Caco-2 (cell line): ENCODE results near the gene MAP2K5. TPM values are rescaled to one million over a fixed set of nuclear protein-coding genes. Genes with fewer than 3 reads are reported as not detected.

ENCODE experiments used
- BruUV-seq: library from RNA; stranded (reverse); fragments of 400-500 nt; replicated peaks from 2 replicates; lab custom pipeline; 2021; lab: Mats Ljungman, UMichigan
- CTCF ChIA-PET: fragments of 300-600 bp; sonication (Branson Sonifier 250); formaldehyde crosslinking; loops from one replicate; lab custom pipeline; 2022; ENCODE audit warnings: antibody characterized with exemption; lab: Charles Lee
- POLR2A ChIA-PET: fragments of 300-600 bp; sonication (Branson Sonifier 250); formaldehyde crosslinking; loops from one replicate; lab custom pipeline; 2022; ENCODE audit warnings: antibody characterized with exemption; lab: Charles Lee
- DNase-seq, 2 experiments: peaks; one replicate each; pipeline versions ENCODE4 v3.0.0 to v3.0.0-alpha.2; 2020 to 2022
- H3K27me3 ChIP-seq: replicated peaks from 2 replicates; pipeline ENCODE4 v1.6.0; 2011; ENCODE audit warnings: low read length; ENCODE audit not compliant: control insufficient read depth, insufficient read depth
- H3K36me3 ChIP-seq: 2 replicates; pipeline ENCODE4 v1.5.1; 2011; ENCODE audit warnings: low read length; ENCODE audit not compliant: control insufficient read depth, insufficient read depth
- H3K4me1 ChIP-seq: fragments of 250-450 bp; sonication (Bioruptor Pico); 2 replicates; pipeline ENCODE4 v1.5.1; 2020; ENCODE audit warnings: mild to moderate bottlenecking
- H3K4me3 ChIP-seq: 2 replicates; pipeline ENCODE4 v1.5.1; 2011; ENCODE audit warnings: low read depth, mild to moderate bottlenecking, control low read depth, low read length
- H3K9me3 ChIP-seq: fragments of 250-450 bp; sonication (Bioruptor Pico); 2 replicates; pipeline ENCODE4 v1.5.1; 2020; ENCODE audit warnings: mild to moderate bottlenecking, moderate library complexity
- H3K27ac Mint-ChIP-seq: one replicate; pipeline ENCODE4 v1.8.0; 2022; ENCODE audit warnings: mixed read lengths; ENCODE audit not compliant: unreplicated experiment
- H3K27me3 Mint-ChIP-seq: one replicate; pipeline ENCODE4 v1.8.0; 2022; ENCODE audit warnings: mixed read lengths; ENCODE audit not compliant: insufficient read depth, unreplicated experiment
- H3K36me3 Mint-ChIP-seq: one replicate; pipeline ENCODE4 v1.8.0; 2022; ENCODE audit warnings: mild to moderate bottlenecking, mixed read lengths; ENCODE audit not compliant: insufficient read depth, unreplicated experiment
- H3K4me1 Mint-ChIP-seq: one replicate; pipeline ENCODE4 v1.8.0; 2022; ENCODE audit warnings: low read depth, mixed read lengths; ENCODE audit not compliant: unreplicated experiment
- H3K4me3 Mint-ChIP-seq: one replicate; pipeline ENCODE4 v1.8.0; 2022; ENCODE audit warnings: mild to moderate bottlenecking, moderate library complexity, mixed read lengths; ENCODE audit not compliant: unreplicated experiment
- H3K9me3 Mint-ChIP-seq: one replicate; pipeline ENCODE4 v1.8.0; 2022; ENCODE audit warnings: mixed read lengths; ENCODE audit not compliant: unreplicated experiment
- CTCF ChIP-seq, 2 experiments: fragments of 200-600 bp in 1 of 2; IDR thresholded peaks; 1 replicate in 1 of 2; 2 replicates in 1 of 2; pipeline versions ENCODE4 v1.5.1 to v1.8.0; 2011 to 2022; ENCODE audit warnings: antibody characterized with exemption in 1 of 2, control low read depth in 1 of 2, inconsistent platforms in 1 of 2, low read depth in 1 of 2, low read length in 1 of 2, mild to moderate bottlenecking in 1 of 2, moderate library complexity in 1 of 2; ENCODE audit not compliant: insufficient read depth in 1 of 2, severe bottlenecking in 1 of 2, unreplicated experiment in 1 of 2
- intact Hi-C: fragments of 100-400 bp; cut with micrococcal nuclease; formaldehyde crosslinking; loops from one replicate; pipeline ENCODE4 v1.10.0; 2022; ENCODE audit not compliant: unreplicated experiment
- total RNA-seq: library from RNA; stranded (reverse); gene quantifications from 2 replicates; pipeline ENCODE4 v1.2.3, GENCODE V29; 2022

Gene MAP2K5
- total RNA-seq, 1 experiment from 2014 or later: 12.2 TPM

GRCh38 chr15:67832897-67833709, 290.6 kb downstream of the MAP2K5 start:
- TF ChIP-seq CTCF (IDR thresholded peaks at IDR 0.05; ENCODE audit: insufficient read depth in 1 of 2, low read depth in 1 of 2, low read length in 1 of 2, severe bottlenecking in 1 of 2, unreplicated experiment in 1 of 2): no peak
- Histone ChIP-seq H3K36me3 (no peaks in the 10 kb centered on the region), H3K4me1 (no peaks in the 10 kb centered on the region), H3K27me3 (no peaks in the 10 kb centered on the region), H3K9me3 (no peaks in the 10 kb centered on the region), H3K4me3 (no peak overlapping the region; the same call in 1 of the 2 replicates)
- intact Hi-C loops: loop anchor here (10.0 kb wide), 1 partner anchor 448 kb away; no protein-coding TSS in a partner anchor
- Mint-ChIP-seq H3K27me3 (no peaks in the 10 kb centered on the region), H3K9me3 (no peaks in the 10 kb centered on the region), H3K36me3 (no peaks in the 10 kb centered on the region), H3K4me3 (peak overlapping the region; percentile 71), H3K27ac (no peak overlapping the region), H3K4me1 (no peaks in the 10 kb centered on the region)
- ChIA-PET CTCF (no interaction called here), POLR2A (no interaction called here)
- no peak for DNase-seq
- BruUV-seq: no TSS peak

- Histone ChIP-seq H3K27me3 (no peaks in the 10 kb centered on the region), H3K4me1 (no peaks in the 10 kb centered on the region), H3K36me3 (no peaks in the 10 kb centered on the region), H3K9me3 (no peaks in the 10 kb centered on the region), H3K4me3 (peak overlapping the region; percentile 32)
- peak in 1 of 2 experiments; percentile 62 for DNase-seq
- ChIA-PET CTCF (interaction anchor here (0.6 kb wide), 1 partner anchor 318 kb away, joined by 6 read pairs; no protein-coding TSS in a partner anchor), POLR2A (no interaction called here)
- Mint-ChIP-seq H3K4me1 (no peaks in the 10 kb centered on the region), H3K4me3 (peak overlapping the region; percentile 71), H3K36me3 (no peaks in the 10 kb centered on the region), H3K9me3 (no peaks in the 10 kb centered on the region), H3K27ac (no peak overlapping the region), H3K27me3 (no peaks in the 10 kb centered on the region)
- peak; percentile 60 to 72 for TF ChIP-seq CTCF (IDR thresholded peaks at IDR 0.05; ENCODE audit: insufficient read depth in 1 of 2, low read depth in 1 of 2, low read length in 1 of 2, severe bottlenecking in 1 of 2, unreplicated experiment in 1 of 2)
- intact Hi-C loops: loop anchor here (1.0 to 10.0 kb wide), 2 partner anchors 333 to 449 kb away; no protein-coding TSS in a partner anchor
- no TSS peak for BruUV-seq
Measured at GRCh38 chr15:67833710-67834511, 291.4 kb downstream of the MAP2K5 start.
